ENCODE measurements around the gene PMAIP1. TPM values are rescaled to one million over a fixed set of nuclear protein-coding genes. Genes with fewer than 3 reads are reported as not detected.

Gene PMAIP1
- total and polyA plus RNA-seq, 5 donors: 0.18 to 0.24 (median 0.22) TPM; not detected in 2

Other genes with a start within 250 kb of the PMAIP1 start
- gene CCBE1, start 202.6 kb upstream of the PMAIP1 start, total RNA-seq: 1 to 10 TPM in 3 of 4 donors, under 1 TPM in 1; 0.78 to 3.5 (median 1.9) TPM
- 0.48 TPM for gene CCBE1, start 202.6 kb upstream of the PMAIP1 start, polyA plus RNA-seq

All from right cardiac atrium (tissue), 5 donors.